ENCODE data around the gene TSN.
A peak's percentile ranks its signal among the peaks of the same experiment; 100 is the strongest.

Gene TSN

DNA sequence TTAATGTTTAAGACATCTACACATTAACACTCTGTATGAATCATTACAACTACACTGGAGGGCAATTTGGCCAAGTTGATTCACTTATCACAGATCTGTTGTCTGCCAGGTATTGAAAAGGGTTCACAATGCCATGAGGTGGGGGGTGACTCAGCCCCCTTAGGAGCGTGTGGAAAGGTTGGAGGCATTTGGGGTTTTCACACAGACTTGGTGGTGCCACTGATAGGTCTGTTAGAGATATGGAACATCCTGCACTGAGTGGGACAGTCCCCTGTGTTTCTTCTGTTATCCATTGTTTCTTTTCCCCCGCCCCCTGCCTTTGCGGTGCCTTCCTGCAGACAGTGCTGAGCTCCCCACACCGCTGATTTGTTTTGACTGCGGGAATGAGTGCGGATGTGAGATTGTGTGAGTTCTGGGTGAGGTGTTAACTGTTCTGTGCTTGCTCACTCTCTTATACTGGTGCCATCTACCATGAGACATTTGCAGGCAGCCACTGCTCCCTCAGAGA lies 9.3 kb upstream of the TSN start:
- no peak for DNase-seq (ENCODE audit: low spot score)

DNA sequence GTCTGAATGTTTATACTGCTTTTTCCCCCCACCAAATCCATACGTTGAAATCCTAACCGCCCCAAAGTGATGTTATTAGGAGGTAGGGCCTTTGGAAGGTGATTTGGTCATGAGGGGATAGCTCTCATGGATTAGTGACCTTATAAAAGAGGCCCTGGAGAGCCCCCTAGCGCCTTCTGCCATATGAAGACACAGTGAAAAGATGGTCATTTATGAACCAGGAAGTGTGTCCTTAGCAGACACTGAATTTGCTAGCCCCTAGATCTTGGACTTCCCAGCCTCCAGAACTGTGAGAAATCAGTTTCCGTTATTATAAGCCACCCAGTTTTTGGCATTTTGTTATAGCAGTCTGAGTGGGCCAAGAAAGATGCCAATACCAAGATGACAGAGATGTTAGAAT lies 7.2 kb upstream of the TSN start:
- peak; percentile 44 for DNase-seq (ENCODE audit: low spot score)

- no peak for DNase-seq (ENCODE audit: low spot score)
Observed at GRCh38 chr2:121754851-121755236, 607 bp upstream of the TSN start.

GRCh38 chr2:121764681-121765228 lies 9.3 kb downstream of the TSN start:
- no peak for DNase-seq (ENCODE audit: low spot score)

- DNase-seq (ENCODE audit: low spot score): no peak
Observed at GRCh38 chr2:121766624-121767023, 11.2 kb downstream of the TSN start.

DNA sequence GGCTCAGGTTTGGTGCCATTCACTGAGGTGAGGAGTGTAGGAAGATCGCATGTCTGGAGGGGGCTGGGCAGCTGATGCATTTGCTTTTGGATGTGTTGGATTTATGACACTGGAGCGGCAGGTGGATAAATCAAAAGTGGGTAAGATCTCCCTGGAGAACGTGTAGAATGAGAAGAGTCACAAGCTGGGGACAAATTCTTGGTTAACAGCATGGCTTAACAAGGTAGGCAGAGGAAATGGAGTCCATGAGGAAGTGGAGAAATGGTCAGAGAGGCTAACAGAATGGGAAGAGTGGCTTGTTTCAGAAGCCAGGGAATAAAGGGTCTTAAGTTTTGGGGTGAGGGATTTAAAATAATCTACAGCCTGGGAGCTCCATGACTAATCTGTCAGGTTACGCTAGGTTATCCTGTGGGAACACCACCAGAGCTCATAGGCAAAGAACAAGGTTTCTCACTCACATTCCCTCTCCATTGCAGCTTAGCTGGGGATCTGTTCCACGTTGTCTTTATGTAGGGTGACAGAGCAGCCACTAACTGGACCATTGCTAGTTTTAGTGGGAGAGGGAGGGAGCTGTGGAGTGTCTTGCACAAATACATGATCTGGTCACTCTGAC lies 12.8 kb downstream of the TSN start:
- no peak for DNase-seq (ENCODE audit: low spot score)

DNA sequence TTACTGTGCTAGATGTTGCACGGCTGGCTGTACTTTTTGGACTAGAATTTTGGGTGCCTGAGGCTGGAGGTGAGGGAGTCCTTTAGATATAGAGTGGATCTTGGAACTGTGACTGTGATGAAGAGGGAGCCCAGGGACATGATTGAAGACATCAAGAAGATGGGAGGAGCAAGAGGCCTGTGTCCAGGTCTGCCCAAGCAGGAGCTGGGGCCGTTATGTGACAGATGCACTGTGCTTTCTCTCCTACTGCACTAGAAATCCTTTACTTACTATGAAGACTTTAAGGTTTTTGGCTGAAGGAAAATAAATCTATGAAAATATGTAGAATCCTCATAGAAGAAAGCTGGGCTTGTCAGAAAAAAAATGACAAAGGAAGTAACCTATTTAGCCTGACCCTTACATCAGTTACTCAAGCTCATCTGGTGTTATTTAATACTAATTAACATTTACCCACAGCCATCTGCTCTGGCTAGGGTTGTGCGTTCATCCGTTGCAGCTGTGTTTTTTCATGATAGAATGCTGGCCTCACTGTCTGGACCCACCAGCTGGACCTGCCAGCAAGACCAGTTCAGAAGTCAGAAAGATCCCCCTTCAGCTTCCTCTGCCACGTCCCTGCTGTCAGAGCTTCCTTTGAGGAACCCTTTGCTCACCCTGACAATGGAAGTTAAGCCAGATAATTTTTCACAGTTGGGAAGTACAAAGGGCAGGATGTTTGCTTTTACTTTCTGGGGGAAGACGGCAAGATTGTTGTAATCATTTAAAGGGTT lies 16.7 kb downstream of the TSN start:
- peak; percentile 42 for DNase-seq (ENCODE audit: low spot score)

GRCh38 chr2:121774235-121774634 lies 18.8 kb downstream of the TSN start:
- no peak for DNase-seq (ENCODE audit: low spot score)

DNA sequence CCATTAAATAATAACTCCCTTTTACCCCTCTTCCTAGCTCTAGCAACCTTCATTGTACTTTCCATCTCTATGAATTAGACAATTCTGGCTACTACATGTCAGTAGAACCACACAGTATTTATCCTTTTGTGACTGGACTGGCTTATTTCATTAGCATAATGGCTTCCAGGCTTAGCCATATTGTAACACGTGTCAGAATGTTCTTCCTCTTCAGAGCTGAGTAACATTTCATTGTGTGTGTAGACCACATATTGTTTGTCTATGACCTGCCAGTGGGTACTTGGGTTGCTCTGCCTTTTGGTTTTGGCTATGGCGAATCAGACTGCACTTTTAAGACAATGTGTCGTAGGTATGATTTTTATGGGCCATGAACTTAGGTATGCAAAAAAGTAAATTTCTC lies 20.9 kb downstream of the TSN start:
- no peak for DNase-seq (ENCODE audit: low spot score)

DNA sequence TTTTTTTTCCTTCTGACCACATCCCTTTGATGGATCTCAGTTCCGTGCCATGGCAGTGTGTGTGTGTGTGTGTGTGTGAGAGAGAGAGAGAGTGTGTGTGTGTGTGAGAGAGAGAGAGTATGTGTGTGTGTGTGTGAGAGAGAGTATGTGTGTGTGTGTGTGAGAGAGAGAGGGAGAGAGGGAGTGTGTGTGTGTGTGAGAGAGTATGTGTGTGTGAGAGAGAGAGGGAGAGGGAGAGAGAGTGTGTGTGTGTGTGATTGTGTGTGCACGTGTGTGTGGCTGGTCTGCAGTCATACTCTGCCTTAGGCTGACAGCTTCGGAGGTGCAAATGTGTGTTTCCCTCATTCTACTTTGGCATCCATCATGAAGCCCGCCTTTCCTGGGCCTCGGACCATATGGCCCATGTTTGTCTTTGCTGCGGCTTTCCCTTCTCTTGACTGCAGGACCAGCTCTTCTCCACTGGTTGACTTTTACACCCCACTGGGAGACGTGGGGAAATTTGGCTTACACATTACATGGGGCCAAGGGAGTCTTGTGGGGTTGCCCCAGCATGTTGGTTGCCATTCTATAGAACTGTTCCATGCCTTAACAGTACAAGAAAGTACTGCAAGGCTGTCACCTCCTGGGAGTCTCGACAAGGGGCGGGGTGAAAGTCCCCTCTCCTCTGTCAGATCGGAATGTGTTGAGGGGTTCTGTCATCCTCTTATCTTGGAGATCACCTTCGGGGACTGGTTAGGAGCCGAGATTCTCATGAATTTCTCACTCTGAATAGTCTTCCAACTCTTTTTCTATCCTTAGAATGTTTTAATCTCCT lies 21.6 kb downstream of the TSN start:
- no peak for DNase-seq (ENCODE audit: low spot score)

GRCh38 chr2:121777699-121778058 lies 22.2 kb downstream of the TSN start:
- no peak for DNase-seq (ENCODE audit: low spot score)

- DNase-seq (ENCODE audit: low spot score): no peak
Observed at GRCh38 chr2:121778741-121779487, 23.5 kb downstream of the TSN start.

GRCh38 chr2:121783180-121783579 lies 27.7 kb downstream of the TSN start:
- DNase-seq (ENCODE audit: low spot score): no peak

- no peak for DNase-seq (ENCODE audit: low spot score)
Observed at GRCh38 chr2:121788685-121789084, 33.2 kb downstream of the TSN start.

- DNase-seq (ENCODE audit: low spot score): no peak
Observed at GRCh38 chr2:121790276-121790956, 35.0 kb downstream of the TSN start.

DNA sequence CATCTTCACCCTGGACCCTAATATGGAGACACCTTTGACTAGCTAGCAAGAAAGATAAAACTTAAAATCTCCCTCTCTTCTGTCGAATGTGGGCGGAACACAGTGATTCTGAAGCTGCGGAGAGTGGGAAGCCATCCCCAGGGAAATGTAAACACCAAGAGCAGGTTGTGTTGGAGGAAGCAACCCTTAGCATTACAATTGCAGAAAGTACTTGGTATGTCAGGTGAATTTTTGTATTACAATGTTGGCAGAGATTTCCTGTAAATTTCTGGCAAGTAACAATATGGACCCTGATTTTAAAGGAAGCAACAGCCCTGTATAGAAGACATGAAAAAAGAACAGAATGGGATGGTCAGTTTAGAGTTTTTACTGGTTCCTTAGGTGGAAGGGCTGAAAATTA lies 35.8 kb downstream of the TSN start:
- DNase-seq (ENCODE audit: low spot score): no peak

GRCh38 chr2:121791801-121792221 lies 36.4 kb downstream of the TSN start:
- DNase-seq (ENCODE audit: low spot score): no peak

DNA sequence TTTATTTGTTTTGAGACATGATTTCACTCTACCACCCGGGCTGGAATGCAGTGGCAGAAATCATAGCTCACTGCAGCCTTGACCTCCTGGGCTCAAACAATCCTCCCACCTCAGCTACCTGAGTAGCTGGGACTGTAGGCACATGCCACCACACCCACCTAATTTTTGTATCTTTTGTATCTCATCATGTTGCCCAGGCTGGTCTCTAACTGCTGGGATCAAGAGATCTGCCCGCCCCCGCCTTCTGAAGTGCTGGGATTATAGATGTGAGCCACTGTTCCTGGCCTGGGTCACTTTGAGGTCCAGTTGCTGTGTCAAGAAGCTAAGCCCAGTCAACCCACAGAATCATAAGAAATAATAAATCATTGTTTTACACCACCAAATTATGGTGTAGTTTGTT lies 38.4 kb downstream of the TSN start:
- no peak for DNase-seq (ENCODE audit: low spot score)

GRCh38 chr2:121794233-121794632 lies 38.8 kb downstream of the TSN start:
- no peak for DNase-seq (ENCODE audit: low spot score)

DNA sequence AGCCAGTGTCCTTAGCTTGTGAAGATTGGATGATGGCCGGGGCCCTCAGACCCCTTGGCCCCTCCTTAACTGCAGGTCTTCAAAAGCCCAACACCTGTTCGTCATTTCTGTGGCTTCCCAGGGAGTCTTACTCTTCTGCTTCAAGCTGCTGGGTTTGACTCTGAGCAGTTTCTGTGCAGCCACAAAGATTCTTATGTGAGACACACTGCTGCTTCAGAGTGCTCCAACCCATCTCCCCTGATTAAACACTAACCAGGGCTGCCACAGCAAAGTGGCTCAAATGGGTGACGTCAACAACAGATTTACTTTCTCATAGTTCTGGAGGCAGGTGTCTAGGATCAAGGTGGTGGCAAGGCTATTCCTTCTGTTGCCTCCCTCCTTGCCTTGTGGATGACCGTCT lies 40.8 kb downstream of the TSN start:
- DNase-seq (ENCODE audit: low spot score): no peak

- DNase-seq (ENCODE audit: low spot score): no peak
Observed at GRCh38 chr2:121798617-121799016, 43.2 kb downstream of the TSN start.

All from D341Med (cell line).